Activated CD4-positive, alpha-beta T cell treated with anti-CD3 and anti-CD28 coated beads, Interleukin-2, amount 10 ng/mL, durations not matched to agents 24 days and 14 days (primary cell): Measurements from ENCODE around the gene TRIP13. TPM values are rescaled to one million over a fixed set of nuclear protein-coding genes. Genes with fewer than 3 reads are reported as not detected.
"Not testable (repeated sequence)": the region's sequence is repeated elsewhere in the genome, so short reads cannot be mapped to it uniquely, and the experiment has no call there.

Source experiments
- DNase-seq: peaks from one replicate; pipeline ENCODE4 v3.0.0; 2022
- H3K27ac Mint-ChIP-seq: one replicate; pipeline ENCODE4 v1.8.0; 2022; ENCODE audit warnings: mild to moderate bottlenecking, mixed read lengths
- H3K27me3 Mint-ChIP-seq: one replicate; pipeline ENCODE4 v1.8.0; 2022; ENCODE audit warnings: mixed read lengths
- H3K36me3 Mint-ChIP-seq: one replicate; pipeline ENCODE4 v1.8.0; 2022; ENCODE audit warnings: low read depth, mild to moderate bottlenecking, mixed read lengths
- H3K4me1 Mint-ChIP-seq: one replicate; pipeline ENCODE4 v1.8.0; 2021; ENCODE audit warnings: mixed read lengths
- H3K4me3 Mint-ChIP-seq: one replicate; pipeline ENCODE4 v1.8.0; 2022; ENCODE audit warnings: mild to moderate bottlenecking, moderate library complexity, mixed read lengths
- H3K9me3 Mint-ChIP-seq: one replicate; pipeline ENCODE4 v1.8.0; 2021; ENCODE audit warnings: mixed read lengths
- intact Hi-C: fragments of 100-400 bp; cut with micrococcal nuclease; formaldehyde crosslinking; loops from one replicate; pipeline ENCODE4 v1.15.1; 2023
- total RNA-seq: library from RNA; stranded (reverse); gene quantifications from 2 replicates; pipeline ENCODE4 v1.2.3, GENCODE V29; 2022

The TRIP13 gene, protein sequence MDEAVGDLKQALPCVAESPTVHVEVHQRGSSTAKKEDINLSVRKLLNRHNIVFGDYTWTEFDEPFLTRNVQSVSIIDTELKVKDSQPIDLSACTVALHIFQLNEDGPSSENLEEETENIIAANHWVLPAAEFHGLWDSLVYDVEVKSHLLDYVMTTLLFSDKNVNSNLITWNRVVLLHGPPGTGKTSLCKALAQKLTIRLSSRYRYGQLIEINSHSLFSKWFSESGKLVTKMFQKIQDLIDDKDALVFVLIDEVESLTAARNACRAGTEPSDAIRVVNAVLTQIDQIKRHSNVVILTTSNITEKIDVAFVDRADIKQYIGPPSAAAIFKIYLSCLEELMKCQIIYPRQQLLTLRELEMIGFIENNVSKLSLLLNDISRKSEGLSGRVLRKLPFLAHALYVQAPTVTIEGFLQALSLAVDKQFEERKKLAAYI
- total RNA-seq = 47.5 and 52.6 TPM in 2 replicates

DNA sequence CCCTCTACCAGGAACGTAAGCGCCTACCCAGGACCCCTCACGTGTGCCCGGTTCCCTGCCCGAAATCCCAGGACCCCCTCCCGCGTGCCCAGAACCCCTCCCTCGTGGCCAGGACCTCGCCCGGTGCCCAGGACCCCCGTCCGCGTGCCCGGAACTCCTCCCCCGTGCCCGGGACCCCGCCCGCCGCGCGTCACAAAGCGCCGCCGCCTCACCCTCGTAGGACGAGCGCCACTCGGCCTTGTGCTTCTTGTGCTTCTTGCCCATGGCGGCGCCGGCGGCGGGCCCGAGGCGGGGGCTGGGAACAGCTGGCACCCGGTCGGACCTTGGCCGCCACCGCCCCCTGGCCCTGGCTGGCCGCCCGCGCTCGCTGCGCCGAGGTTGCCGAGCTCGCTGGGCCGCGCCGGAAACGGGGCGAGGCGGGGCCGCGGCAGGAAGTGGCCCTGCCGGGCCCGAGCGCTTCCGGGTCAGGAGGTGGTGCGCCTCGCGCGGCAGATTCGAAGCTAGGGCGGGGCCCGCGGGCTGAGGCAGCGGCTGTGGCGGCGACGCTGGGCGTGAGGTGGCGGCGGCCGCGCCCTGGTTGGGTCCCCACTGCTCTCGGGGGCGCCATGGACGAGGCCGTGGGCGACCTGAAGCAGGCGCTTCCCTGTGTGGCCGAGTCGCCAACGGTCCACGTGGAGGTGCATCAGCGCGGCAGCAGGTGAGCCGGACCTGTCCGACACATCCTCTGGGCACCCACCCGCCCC is at the start of gene TRIP13, which contains the start of gene BRD9:
TRIP13 (plus strand) TSS at position 491 of the 743 bp plus-strand sequence; CDS start at position 606, 115 bp downstream.
BRD9 (minus strand) TSS at position 408 of the 743 bp plus-strand sequence; CDS start at position 264, 144 bp downstream.
- intact Hi-C loops = loop anchor here (1.0 to 10.0 kb wide), 2 partner anchors 220 to 448 kb away; partner anchors contain the start of genes EXOC3 and SLC12A7
- Mint-ChIP-seq H3K4me1 (peaks cover 21% of the 10 kb centered on the region), H3K36me3 (peaks cover 57% of the 10 kb centered on the region), H3K4me3 (peak within 1 kb of the TSS; percentile 88), H3K9me3 (no peaks in the 10 kb centered on the region), H3K27ac (peak within 1 kb of the TSS; percentile 92), H3K27me3 (no peaks in the 10 kb centered on the region)
- DNase-seq = peak; percentile 96

DNA sequence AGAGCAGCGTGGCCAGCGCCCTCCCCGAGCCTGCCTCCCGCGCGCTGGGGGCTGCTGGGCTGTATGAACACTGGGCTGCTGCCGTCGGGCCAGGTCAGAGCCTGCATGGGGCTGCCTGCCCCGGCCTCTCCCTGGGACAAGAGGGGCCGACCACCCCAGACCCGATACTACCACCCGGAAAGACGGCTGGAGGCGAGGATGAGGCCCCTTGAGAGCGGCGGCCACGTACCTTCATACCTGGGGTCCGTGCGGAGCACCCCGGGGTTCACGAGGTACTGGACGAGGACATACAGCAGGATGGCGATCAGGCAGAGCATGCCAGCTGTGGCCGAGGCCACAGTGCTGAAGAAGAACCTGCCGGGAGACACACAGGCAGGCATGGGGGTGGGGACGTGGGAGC is 49.3 kb upstream of the TRIP13 start:
- H3K27me3 Mint-ChIP-seq, H3K9me3 Mint-ChIP-seq, intact Hi-C loops, H3K27ac Mint-ChIP-seq, H3K4me1 Mint-ChIP-seq, H3K4me3 Mint-ChIP-seq, H3K36me3 Mint-ChIP-seq, DNase-seq: not testable (repeated sequence)

DNA sequence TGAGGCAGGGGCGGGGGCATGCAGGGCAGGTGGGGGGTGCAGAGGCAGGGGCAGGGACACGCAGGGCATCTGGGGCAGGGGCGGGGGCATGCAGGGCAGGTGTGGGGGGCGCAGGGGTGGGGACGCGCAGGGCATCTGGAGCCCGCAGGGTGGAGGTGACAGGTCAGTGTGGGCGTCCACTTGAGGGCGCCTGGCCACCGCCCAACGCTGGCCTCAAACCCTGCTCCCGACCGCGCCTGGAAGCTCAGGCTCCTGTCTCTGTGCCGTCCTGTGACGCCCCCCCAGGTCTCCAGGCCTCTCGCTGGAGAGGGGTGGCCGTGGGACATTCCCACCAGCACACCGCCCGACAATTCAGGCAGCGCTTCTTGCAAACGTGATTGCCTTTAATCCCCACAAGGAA is 48.8 kb upstream of the TRIP13 start:
- H3K36me3 Mint-ChIP-seq, H3K9me3 Mint-ChIP-seq, H3K27ac Mint-ChIP-seq, H3K27me3 Mint-ChIP-seq, H3K4me3 Mint-ChIP-seq, H3K4me1 Mint-ChIP-seq, DNase-seq, intact Hi-C loops: not testable (repeated sequence)

DNA sequence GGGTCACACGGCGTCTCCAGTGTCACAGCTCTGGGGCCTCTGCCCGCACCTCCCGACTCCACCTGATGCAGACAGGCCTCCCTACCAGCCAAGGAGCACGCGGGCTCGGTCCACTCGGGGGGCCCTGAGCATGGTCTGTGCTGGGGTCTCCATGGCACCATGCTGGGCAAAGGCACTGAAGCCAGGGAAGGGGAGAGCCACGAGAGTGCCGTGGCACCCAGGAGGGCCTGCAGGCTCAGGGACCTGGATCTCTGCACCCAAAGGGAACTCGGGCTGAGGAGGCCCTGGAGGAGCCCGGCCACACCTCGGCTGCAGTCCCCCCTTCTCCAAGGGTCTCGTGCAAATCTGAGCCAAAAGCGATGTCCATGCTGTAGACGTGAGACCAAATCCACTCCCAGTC is 48.3 kb upstream of the TRIP13 start:
- DNase-seq = not testable (repeated sequence)

DNA sequence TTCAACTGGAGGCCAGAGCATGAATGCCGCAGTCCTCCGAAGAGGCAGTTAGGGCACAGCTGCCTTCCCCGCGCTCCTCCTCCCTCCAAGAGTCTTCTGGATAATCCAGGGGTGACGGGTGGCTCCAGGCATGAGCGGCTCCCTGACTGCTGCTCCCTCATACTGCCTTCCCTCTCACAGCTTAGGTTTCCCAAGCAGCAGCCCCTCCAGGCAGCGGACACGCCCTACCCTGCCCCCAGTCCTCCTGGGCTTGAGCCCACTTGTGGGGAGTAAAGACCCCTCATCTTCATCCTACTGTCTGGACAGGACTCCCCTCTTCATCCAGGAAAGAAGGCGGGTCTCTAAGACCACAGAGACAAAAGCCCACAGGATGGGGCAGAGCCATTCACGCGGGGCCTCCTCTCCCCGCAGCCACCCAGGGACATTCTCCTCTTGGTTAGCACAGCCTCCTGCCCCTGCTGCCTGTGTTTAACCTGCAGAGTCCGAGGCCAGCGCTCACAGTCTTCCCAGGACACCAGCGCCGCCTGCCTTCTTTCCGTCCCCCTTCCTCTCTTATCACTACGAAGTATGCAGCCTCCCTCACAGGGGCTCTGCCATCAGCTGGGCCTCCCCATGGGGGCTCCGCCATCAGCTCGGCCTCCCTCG is 47.5 kb upstream of the TRIP13 start:
- H3K36me3 Mint-ChIP-seq, H3K4me1 Mint-ChIP-seq, H3K27me3 Mint-ChIP-seq, H3K4me3 Mint-ChIP-seq, H3K9me3 Mint-ChIP-seq, DNase-seq, intact Hi-C loops, H3K27ac Mint-ChIP-seq: not testable (repeated sequence)

More for the DNA sequence above, 48.3 kb upstream of the TRIP13 start:
- H3K27me3 Mint-ChIP-seq, H3K4me1 Mint-ChIP-seq, intact Hi-C loops, H3K27ac Mint-ChIP-seq, H3K4me3 Mint-ChIP-seq, H3K9me3 Mint-ChIP-seq, H3K36me3 Mint-ChIP-seq: not testable (repeated sequence)

DNA sequence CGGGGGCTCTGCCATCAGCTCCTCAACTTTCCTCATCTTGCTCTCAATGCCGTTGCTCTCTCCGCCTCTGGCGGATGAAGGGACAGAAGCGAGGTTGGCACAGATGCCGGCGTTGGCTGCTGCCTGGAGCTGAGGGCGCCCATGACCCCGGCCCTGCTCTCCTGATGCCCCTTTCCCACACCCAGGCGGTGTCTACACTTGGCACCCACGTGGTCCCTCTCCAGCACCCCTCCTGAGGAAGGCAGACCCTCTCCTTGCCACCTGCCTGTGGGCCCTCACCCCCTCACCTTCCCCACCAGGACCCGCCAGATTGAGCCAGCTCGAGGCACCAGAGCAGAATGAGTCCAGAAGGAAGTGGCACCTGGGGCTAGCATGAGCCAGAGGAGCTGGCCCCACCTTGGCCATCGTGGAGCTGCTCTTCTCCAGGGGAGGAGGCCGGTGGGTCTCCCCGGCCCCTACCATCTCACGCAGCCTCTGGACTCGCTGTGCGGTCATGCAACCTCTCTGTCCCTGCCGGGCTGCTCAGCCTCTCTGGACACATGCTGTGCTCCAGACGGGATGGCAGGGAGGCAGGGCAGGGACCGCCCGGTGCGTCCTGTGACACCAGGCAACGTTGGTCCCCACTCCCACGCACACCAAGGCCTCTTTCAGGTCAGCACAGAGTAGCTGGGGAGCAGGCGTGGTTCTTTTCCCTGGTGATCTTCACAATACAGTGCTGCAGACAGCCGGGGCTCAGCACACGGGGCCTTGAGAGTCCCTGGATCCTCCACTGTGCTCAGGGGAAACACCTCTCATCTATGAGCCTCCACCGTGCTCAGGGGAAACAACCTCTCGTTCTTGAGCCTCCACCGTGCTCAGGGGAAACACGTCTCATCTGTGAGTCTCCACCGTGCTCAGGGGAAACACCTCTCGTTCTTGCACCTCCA is 46.7 kb upstream of the TRIP13 start:
- DNase-seq, H3K9me3 Mint-ChIP-seq, H3K27ac Mint-ChIP-seq, H3K4me3 Mint-ChIP-seq, intact Hi-C loops, H3K4me1 Mint-ChIP-seq, H3K27me3 Mint-ChIP-seq, H3K36me3 Mint-ChIP-seq: not testable (repeated sequence)

DNA sequence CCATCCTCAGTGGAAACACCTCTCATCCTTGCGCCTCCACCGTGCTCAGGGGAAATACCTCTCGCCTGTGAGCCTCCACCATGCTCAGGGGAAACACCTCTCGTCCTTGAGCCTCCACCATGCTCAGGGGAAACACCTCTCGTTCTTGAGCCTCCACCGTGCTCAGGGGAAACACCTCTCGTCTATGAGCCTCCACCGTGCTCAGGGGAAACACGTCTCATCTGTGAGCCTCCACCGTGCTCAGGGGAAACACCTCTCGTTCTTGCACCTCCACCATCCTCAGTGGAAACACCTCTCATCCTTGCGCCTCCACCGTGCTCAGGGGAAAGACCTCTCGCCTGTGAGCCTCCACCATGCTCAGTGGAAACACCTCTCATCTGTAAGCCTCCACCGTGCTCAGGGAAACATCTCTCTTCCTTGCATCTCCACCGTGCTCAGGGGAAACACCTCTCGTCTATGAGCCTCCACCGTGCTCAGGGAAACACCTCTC is 46.0 kb upstream of the TRIP13 start:
- H3K27me3 Mint-ChIP-seq, H3K36me3 Mint-ChIP-seq, H3K4me1 Mint-ChIP-seq, intact Hi-C loops, DNase-seq, H3K9me3 Mint-ChIP-seq, H3K27ac Mint-ChIP-seq, H3K4me3 Mint-ChIP-seq: not testable (repeated sequence)

DNA sequence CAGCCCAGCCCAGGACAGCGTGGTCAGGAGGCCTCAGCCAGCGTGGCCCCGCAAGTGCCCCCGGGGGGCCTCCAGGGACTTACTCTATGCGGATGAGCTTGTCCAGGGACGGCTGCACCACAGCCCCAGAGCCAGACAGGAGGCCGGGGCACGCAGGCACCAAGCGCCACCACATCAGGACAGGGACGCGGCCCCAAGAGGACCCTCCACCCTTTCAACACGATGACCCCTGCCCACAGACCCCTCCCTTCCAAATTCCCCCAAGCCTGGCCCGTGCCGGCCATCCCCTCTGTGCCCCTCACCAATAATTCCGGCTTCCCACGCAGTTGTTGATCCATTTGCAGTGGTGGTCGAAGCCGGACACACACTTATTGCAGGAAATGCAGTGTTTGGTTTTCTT is 45.5 kb upstream of the TRIP13 start:
- H3K9me3 Mint-ChIP-seq, H3K4me1 Mint-ChIP-seq, H3K36me3 Mint-ChIP-seq, H3K27me3 Mint-ChIP-seq, H3K27ac Mint-ChIP-seq, intact Hi-C loops, DNase-seq, H3K4me3 Mint-ChIP-seq: not testable (repeated sequence)

DNA sequence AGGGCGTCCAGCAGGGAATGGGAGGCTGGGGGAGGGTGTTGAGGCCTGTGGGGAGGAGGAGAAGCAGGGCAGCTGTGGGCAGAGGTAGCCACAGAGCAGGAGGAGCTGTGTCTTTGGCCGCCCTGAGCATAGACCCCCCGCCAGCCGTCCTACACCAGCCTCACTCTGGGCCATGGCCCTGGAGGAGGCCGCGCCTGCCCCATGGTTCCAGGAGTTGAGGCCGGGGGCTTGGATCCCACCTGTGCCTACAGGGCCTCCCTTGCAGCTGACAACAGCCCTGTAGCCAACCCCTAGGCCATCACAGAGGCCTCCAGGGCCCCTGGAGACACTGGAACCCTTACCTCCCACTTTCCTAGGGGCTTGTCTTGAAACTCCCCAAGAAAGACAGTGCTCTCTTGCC is 44.9 kb upstream of the TRIP13 start:
- H3K4me1 Mint-ChIP-seq, H3K4me3 Mint-ChIP-seq, H3K36me3 Mint-ChIP-seq, intact Hi-C loops, DNase-seq, H3K27me3 Mint-ChIP-seq, H3K27ac Mint-ChIP-seq, H3K9me3 Mint-ChIP-seq: not testable (repeated sequence)

DNA sequence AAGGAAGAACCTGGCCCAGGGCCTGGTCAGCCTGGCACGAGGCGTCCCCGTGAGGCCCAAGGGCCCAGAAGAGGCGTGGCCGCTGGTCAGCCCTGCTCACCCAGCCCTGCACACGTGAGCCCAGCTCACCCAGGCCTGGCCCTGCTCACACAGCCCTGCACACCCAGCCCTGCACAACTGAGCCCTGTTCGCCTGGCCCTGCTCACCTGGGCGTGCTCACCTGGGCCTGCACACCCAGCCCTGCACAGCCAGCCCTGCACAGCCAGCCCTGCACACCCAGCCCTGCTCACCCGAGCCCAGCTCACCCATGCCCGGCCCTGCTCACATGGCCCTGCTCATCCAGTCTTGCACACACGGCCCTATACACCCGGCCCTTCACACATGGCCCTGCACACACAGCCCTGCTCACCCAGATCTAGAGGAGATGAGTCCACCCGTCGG is 44.0 kb upstream of the TRIP13 start:
- no peak for DNase-seq
- no peaks in the 10 kb centered on the region for H3K9me3 Mint-ChIP-seq
- no peaks in the 10 kb centered on the region for H3K27me3 Mint-ChIP-seq
- H3K4me3 Mint-ChIP-seq = no peak overlapping the region
- H3K27ac Mint-ChIP-seq = no peak overlapping the region
- intact Hi-C loops = no loop called here
- peaks cover 5% of the 10 kb centered on the region for H3K4me1 Mint-ChIP-seq
- H3K36me3 Mint-ChIP-seq = no peaks in the 10 kb centered on the region

DNA sequence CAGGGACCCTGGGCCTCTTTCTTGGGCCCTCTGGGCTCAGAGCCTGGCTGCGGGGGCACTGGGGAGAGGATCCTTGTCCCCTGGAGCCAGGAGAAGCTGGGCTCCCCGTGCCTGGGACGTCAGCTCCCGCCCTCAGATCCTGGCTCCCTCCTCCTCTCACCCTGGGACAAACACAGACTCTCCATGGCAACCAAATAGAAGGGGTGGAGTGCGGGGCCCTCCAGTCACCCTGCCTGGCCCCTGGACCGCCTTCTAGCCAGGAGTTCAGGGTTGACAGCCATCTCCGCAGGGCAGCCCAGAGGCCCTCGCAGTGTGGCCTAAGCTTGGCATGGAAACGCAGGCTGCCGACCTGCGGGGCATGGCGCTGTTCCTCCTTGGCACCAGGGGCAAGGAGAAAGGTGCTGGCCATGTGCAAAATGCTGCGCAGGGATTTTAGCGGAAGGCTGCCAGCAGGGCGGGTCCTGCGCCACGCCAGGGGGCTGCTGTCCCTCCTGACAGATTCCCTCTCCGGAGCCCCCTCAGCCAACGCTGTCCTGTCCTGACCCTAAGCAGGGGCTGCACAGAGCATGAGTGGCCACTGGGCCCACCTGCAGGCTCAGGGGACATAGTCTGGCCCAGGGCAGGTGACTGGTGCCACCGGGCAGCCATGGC is 42.9 kb upstream of the TRIP13 start:
- H3K27ac Mint-ChIP-seq = no peak overlapping the region

DNA sequence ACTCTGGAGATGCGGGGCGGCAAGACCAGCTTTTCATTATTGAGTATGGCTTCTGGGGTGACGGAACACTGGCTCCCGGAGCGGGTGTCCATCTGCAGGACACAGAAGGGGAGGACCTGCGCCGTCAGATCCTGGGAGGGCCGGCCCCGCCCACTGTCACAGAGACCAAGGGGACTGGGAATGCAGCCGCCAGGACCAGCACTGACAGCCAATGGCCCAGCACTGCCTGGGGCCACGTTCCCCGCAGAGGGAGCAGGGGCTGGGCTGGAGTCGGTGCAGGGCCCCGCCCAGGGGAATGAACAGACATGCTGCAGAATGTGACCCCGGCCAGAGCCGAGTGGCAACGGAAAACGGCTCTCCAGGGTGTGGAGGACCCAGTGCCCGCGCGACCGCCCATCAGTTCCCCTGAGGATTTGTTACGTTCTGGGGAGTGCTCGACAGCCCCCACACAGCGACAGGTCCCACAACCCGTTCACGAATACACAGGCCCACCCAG is 42.1 kb upstream of the TRIP13 start, which contains the start of gene ZDHHC11:
ZDHHC11 (minus strand) TSS at position 476 of the 496 bp plus-strand sequence; CDS start at position 92, 384 bp downstream.
- no peak for DNase-seq
- no peaks in the 10 kb centered on the region for H3K9me3 Mint-ChIP-seq
- no peaks in the 10 kb centered on the region for H3K36me3 Mint-ChIP-seq
- H3K27ac Mint-ChIP-seq = no peak within 1 kb of the TSS
- H3K4me1 Mint-ChIP-seq = peaks cover 5% of the 10 kb centered on the region
- no peak within 1 kb of the TSS for H3K4me3 Mint-ChIP-seq
- H3K27me3 Mint-ChIP-seq = no peaks in the 10 kb centered on the region
- intact Hi-C loops = no loop called here

More for the DNA sequence above, 42.9 kb upstream of the TRIP13 start:
- Mint-ChIP-seq H3K9me3 (no peaks in the 10 kb centered on the region), H3K4me3 (no peak overlapping the region), H3K4me1 (peaks cover 5% of the 10 kb centered on the region), H3K27me3 (no peaks in the 10 kb centered on the region), H3K36me3 (no peaks in the 10 kb centered on the region)
- no peak for DNase-seq
- intact Hi-C loops = no loop called here
